ENCODE data around the gene IGFBPL1. TPM values are rescaled to one million over a fixed set of nuclear protein-coding genes. Genes with fewer than 3 reads are reported as not detected.

The IGFBPL1 gene
- total and polyA plus RNA-seq, 2 of the 8 experiments (the other 6 are each of a cell fraction or from before 2014, with no cell fraction given), result 31.3 to 33.8 TPM

DNA sequence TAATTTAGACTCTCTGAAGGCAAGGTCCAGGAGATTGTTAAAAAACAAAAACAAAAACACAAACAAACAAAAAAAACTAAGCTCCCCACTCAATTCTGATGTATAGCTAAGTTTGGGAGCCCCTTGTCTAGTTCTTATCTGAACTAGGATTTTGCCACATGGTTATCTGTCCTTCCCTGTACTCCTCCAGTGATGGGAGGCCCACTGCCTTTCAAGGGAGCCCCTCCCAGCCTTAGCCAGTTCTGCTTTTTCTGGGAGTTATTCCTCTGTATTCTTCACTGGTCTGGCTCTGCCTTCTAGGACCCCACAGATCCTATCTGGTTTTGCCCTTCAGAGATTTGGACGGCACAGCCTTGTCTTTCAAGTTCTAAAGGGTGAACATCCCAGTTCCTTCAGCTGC is 33.8 kb downstream of the IGFBPL1 start:
- H4K20me1 ChIP-seq (replicated peaks in 1 of 2; ENCODE audit: control insufficient read depth in 1 of 2, insufficient read depth in 2 of 2, low read length in 2 of 2), result no peaks in the 10 kb centered on the region
- no peaks in the 10 kb centered on the region for H3K9me3 ChIP-seq (ENCODE audit: insufficient read depth in 2 of 2, low read depth in 1 of 2, low read length in 1 of 2)
- H3K18ac ChIP-seq (ENCODE audit: extremely low read depth, low read length), result no peak overlapping the region
- H3K4me3 ChIP-seq (ENCODE audit: extremely low read depth in 1 of 4, insufficient read depth in 2 of 4, low read depth in 3 of 4, low read length in 4 of 4), result no peak overlapping the region
- no peak overlapping the region for H4K91ac ChIP-seq (replicated peaks; ENCODE audit: insufficient read length, low read length)
- ChIA-PET POLR2A (ENCODE audit: partially characterized antibody) (interaction anchor here (1.3 kb wide), 1 partner anchor 7 kb away, joined by 3 read pairs; no protein-coding TSS in a partner anchor), CTCF (ENCODE audit: partially characterized antibody) (interaction anchor here (1.3 to 1.9 kb wide), 3 partner anchors 10 to 43 kb away, joined by 4 to 8 read pairs (median 5); no protein-coding TSS in a partner anchor)
- peak overlapping the region; percentile 22; the same call in 1 of the 2 replicates for H2BK12ac ChIP-seq (ENCODE audit: low read depth, low read length)
- H3K4ac ChIP-seq (replicated peaks; ENCODE audit: insufficient read length, low read depth, low read length), result no peak overlapping the region
- no peak overlapping the region for H2BK15ac ChIP-seq (ENCODE audit: low read length)
- peaks cover 10% of the 10 kb centered on the region for H3K79me1 ChIP-seq (ENCODE audit: low read depth, low read length)
- peaks cover 0 to 26% of the 10 kb centered on the region in 2 experiments; a peak in 2 of 4 replicates for H3K79me2 ChIP-seq (ENCODE audit: control insufficient read depth in 1 of 2, insufficient read depth in 2 of 2, low read length in 2 of 2)
- no peak overlapping the region for H3K23ac ChIP-seq (ENCODE audit: insufficient read length)
- no peak overlapping the region for H3K9ac ChIP-seq (replicated peaks in 1 of 4; ENCODE audit: extremely low read depth in 1 of 4, low read depth in 3 of 4, low read length in 3 of 4)
- peaks cover 0 to 8% (median under 1%) of the 10 kb centered on the region in 4 experiments; a peak in 2 of 8 replicates for H3K36me3 ChIP-seq (ENCODE audit: control insufficient read depth in 2 of 4, insufficient read depth in 4 of 4, low read length in 3 of 4)
- no peak for TF ChIP-seq SRF (IDR thresholded peaks at IDR 0.05; ENCODE audit: low read depth, low read length)
- TF ChIP-seq TCF12 (IDR thresholded peaks at IDR 0.05; ENCODE audit: low read depth, low read length), result no peak
- no peak for TF ChIP-seq RNF2 (IDR thresholded peaks at IDR 0.05; ENCODE audit: borderline replicate concordance, low read depth, low read length, missing control alignments, poor library complexity, severe bottlenecking)
- TF ChIP-seq GABPA (IDR thresholded peaks at IDR 0.05; ENCODE audit: borderline replicate concordance, insufficient read depth, low read length), result no peak
- no peak for TF ChIP-seq EP300 (IDR thresholded peaks at IDR 0.05; ENCODE audit: borderline replicate concordance in 1 of 2, low read depth in 2 of 2, low read length in 2 of 2)
- no peak for TF ChIP-seq HDAC2 (IDR thresholded peaks at IDR 0.05; ENCODE audit: borderline replicate concordance in 1 of 2, low read depth in 2 of 2, low read length in 2 of 2)
- TF ChIP-seq ZNF274 (IDR thresholded peaks at IDR 0.05; ENCODE audit: borderline replicate concordance, extremely low read depth, low read length), result no peak
- TF ChIP-seq CTCF (IDR thresholded peaks at IDR 0.05; ENCODE audit: control extremely low read depth in 1 of 3, insufficient read depth in 1 of 3, low read depth in 1 of 3, low read length in 3 of 3), result no peak
- TF ChIP-seq NRF1 (IDR thresholded peaks at IDR 0.05; ENCODE audit: low read depth, low read length), result no peak
- no peak overlapping the region for H2AK5ac ChIP-seq (ENCODE audit: low read depth, low read length)
- no peak overlapping the region for H3K4me2 ChIP-seq (ENCODE audit: insufficient read depth in 1 of 2, low read depth in 2 of 2, low read length in 2 of 2)
- no peak overlapping the region for H2BK120ac ChIP-seq (replicated peaks; ENCODE audit: low read depth, low read length)
- no peak for FAIRE-seq
- no peak overlapping the region for H4K5ac ChIP-seq (ENCODE audit: insufficient read length, low read depth, low read length)
- no peak overlapping the region for H3K56ac ChIP-seq (replicated peaks; ENCODE audit: insufficient read length, low read depth, low read length)
- H3K23me2 ChIP-seq (ENCODE audit: low read depth, low read length), result peaks cover 9% of the 10 kb centered on the region; the same call in 1 of the 2 replicates
- WGBS, 2 experiments (ENCODE audit: extremely low coverage in 1 of 2, insufficient coverage in 1 of 2, insufficient read length in 1 of 2, insufficient replicate concordance in 2 of 2, low coverage in 1 of 2, low lambda C conversion rate in 2 of 2, missing lambda C conversion rate in 1 of 2), result 88% methylated on average over 1 of the region's 1 CpG; no CpG with 5 or more reads in 1 of the 2 experiments
- H3K14ac ChIP-seq (ENCODE audit: insufficient read length), result no peak overlapping the region
- H2AFZ ChIP-seq (ENCODE audit: low read length), result no peak overlapping the region
- H3K27ac ChIP-seq (ENCODE audit: low read depth, low read length), result no peak overlapping the region
- H2BK20ac ChIP-seq (ENCODE audit: low read length), result no peak overlapping the region
- H3K4me1 ChIP-seq (replicated peaks in 1 of 4; ENCODE audit: control insufficient read depth in 3 of 4, insufficient read depth in 4 of 4, low read length in 3 of 4), result peaks cover 0 to 6% (median 4%) of the 10 kb centered on the region in 4 experiments; a peak in 3 of 7 replicates
- no peak overlapping the region for H2BK5ac ChIP-seq (ENCODE audit: low read depth, low read length)
- H4K8ac ChIP-seq (ENCODE audit: extremely low read depth, insufficient read depth, low read length), result no peak overlapping the region
- no peak for DNase-seq (ENCODE audit: low read depth in 1 of 2, low spot score in 2 of 2)
- H3K27me3 ChIP-seq (replicated peaks in 1 of 4; ENCODE audit: control insufficient read depth in 3 of 4, extremely low read depth in 1 of 4, insufficient read depth in 3 of 4, low read length in 3 of 4), result peaks cover 0 to 12% (median 2%) of the 10 kb centered on the region in 4 experiments; a peak in 4 of 7 replicates

Measured in H1 (cell line).